8988T (cell line): ENCODE results near the gene ELF1.
"Not testable (repeated sequence)": the region's sequence is repeated elsewhere in the genome, so short reads cannot be mapped to it uniquely, and the experiment has no call there.

ENCODE experiments used
- DNase-seq: peaks from one replicate; pipeline ENCODE4 v3.0.0; 2011

ELF1 gene

DNA sequence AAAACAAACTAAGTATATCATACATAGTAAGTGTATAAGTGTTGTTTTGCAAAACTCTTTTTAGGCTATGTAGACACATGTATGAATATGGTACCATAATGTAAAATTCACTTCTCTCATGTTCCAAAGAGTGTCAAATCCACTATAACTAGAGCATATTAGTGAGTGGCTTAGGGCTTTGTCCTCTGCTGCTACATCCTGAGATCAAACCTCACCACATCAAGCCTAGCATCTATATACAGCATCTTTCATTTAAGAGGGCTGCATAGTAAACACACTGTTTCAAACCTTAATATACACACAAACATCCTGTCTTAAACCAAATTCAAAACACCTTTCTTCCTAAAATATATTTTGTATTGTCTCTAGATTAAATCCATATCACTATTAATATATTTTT, 38.7 kb downstream of the ELF1 start:
- no peak for DNase-seq

- DNase-seq, result no peak
Measured at GRCh38 chr13:40979232-40979631, 39.9 kb downstream of the ELF1 start.

DNA sequence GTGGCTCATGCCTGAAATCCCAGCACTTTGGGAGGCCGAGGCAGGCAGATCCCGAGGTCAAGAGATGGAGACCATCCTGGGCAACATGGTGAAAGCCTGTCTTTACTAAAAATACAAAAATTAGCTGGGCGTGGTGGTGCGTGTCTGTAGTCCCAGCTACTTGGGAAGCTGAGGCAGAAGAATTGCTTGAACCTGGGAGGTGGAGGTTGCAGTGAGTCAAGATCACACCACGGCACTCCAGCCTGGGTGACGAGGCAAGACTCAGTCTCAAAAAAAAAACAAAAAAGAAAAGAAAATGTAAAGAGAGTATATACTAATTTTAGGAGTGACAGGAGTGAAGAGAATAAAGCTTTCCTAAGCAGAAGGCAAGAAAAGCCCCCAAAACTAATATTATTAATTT, 41.0 kb downstream of the ELF1 start:
- not testable (repeated sequence) for DNase-seq

DNA sequence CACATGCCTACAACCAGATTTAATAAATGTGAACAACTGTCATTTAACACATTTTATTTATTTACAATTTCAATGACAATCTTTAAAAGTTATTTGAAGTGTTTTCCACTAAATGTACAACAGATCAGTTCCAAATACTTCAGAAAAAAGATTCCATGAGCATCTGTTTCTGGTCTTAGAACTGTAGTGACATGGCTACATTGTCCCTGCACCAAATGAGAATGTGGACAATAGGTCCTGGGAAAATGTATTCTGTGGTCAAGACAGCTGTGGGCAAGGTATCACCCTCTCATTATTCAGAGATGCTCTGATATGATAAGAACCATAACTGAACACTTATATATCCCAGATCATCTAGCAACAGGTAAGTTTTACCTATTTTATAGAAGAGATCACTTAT, 43.7 kb downstream of the ELF1 start:
- no peak for DNase-seq

- DNase-seq, result no peak
Measured at GRCh38 chr13:40974460-40975407, 44.4 kb downstream of the ELF1 start.

DNA sequence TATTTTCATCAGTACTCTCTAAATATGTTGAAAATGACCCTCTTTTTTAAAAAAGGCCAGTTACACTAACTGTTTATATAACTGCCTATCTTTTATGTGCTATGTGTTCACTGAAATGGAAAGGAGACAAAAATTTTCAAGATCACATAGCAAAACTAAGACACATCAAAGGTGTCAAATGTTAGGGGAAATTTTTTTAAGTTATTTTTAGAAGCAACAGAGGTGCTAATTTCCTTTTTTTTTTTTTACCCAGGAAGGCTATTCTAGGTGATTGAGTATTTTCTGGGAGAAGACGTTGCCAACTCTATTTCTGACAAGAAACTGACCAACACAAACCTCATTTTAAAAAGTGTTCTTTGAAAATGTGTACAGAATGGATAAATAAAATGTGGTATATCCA, 45.7 kb downstream of the ELF1 start:
- no peak for DNase-seq

DNA sequence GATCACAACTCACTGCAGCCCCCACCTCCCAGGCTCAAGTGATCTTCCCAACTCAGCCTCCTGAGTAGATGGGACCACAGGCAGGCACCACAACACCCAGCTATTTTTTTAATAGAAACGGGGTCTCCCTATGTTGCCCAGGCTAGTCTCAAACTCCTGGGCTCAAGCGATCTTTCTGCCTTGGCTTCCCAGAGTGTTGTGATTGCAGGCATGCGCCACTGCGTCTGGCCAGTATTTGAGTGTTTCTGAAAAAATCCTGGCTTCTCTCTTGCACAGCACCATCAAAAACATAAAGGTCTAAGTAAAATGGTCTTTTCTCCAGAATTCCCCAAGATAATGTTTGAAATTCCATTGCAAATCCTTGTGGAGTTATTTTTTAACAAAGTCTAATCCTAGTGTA, 47.8 kb downstream of the ELF1 start:
- DNase-seq, result no peak

GRCh38 chr13:40970803-40971202, 48.3 kb downstream of the ELF1 start:
- no peak for DNase-seq

- no peak for DNase-seq
Measured at GRCh38 chr13:40969169-40969901, 49.8 kb downstream of the ELF1 start.

GRCh38 chr13:40968416-40969000, 50.6 kb downstream of the ELF1 start:
- no peak for DNase-seq

- DNase-seq, result no peak
Measured at GRCh38 chr13:40966298-40966697, 52.8 kb downstream of the ELF1 start.

DNA sequence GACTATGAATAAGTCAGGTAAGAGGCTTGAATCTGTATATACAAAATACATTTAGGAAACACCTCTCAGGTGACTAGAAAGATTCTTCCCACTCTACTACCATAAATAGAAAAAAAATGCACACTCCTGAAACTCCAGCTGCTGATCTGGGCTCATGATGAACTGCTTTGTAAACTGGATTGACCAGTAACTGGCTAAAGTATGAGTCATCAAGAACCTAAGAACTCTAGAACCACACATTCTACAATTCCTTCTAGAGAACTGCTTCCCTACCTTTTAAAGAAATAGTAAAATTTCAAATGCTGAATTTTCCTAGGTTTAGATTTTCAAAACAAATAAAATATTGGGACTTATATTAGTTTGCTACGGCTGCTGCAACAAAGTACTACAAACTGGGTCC, 55.2 kb downstream of the ELF1 start:
- DNase-seq, result no peak

DNA sequence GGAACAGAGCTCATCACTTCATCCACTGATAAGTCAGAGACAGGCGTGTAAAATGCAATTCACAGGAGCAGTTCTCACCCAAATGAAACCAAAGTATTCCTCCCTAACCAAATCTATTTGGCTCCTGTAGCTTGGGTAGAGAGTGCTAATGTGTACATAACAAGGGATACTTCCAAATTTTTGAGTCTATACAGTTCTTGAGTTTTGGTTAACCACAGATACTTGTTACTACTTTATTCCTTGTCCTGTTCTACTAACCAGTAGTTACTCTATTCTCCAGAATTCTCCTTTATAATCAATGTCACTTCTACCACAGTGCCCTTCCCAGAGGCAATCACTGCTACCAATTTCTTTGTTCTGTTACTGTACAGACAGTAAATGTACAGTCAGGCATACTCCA, 57.3 kb downstream of the ELF1 start:
- DNase-seq, result no peak

DNA sequence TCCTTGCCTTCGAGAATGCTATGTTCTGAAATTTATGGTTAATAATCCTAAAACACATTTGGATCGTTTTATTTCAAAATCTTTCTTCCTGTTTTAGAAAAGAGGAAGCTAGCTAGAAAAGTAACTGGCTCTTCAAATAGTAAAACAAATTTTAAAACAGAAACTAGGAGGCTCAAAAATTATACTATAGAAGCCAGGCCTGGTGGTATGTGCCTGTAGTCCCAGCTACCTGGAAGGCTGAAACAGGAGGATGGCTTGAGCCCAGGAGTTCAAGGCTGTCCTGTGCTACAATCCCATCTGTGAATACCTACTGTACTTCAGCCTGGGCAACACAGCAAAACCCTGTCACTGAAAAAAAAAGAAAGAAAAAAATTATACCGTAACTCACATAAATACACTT, 57.9 kb downstream of the ELF1 start:
- no peak for DNase-seq

GRCh38 chr13:40960716-40961115, 58.4 kb downstream of the ELF1 start:
- no peak for DNase-seq

DNA sequence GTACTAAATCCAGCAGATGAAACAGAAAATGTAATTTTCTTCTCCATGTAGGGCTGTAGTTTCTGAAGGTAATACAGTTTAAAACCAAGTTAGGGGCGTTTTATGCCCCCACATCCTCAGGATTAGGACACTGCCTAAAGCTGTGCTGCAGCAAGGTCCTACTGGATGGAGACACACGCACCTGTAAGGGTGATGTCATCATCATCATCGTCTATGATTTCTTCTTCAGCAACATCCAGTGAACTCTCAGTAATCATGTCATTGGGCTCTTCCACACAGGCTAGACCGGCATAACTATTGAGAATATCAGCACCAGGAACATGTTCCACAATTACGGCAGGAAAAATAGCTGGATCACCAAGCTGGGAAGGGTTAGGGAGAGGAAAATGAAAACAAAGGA, 60.5 kb downstream of the ELF1 start:
- no peak for DNase-seq

DNA sequence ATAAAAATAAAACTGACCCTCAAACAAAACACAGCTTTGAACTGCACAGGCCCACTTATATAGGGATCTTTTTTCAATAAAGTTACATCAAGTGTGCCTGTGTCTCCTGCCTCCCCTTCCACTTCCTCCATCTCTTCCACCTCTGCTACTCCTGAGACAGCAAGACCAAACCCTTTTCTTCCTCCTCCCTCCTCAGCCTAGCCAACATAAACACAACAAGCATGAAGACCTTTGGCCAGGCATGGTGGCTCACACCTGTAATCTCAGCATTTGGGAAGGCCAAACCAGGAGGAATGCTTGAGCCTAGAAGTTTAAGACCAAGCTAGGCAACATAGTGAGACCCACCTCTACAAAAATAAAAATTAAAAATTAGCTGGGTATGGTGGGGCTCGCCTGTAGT, 72.6 kb downstream of the ELF1 start:
- DNase-seq, result no peak

- DNase-seq, result no peak
Measured at GRCh38 chr13:40943073-40943472, 76.0 kb downstream of the ELF1 start.

DNA sequence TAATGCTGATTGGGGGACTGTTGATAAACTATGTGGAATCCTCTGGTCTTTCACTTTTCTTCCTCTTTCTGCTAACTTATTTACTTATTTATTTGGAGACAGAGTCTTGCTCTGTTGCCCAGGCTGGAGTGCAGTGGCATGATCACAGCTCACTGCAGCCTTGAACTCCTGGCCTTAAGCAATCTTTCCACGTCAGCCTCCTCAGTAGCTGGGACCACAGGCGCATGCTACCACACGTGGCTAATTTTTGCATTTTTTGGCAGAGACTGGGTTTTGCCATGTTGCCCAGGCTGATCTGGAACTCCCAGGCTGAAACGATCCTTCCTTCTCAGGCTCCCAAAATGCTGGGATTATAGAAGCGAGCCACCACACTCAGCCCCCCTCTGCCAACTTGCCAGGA, 77.5 kb downstream of the ELF1 start:
- DNase-seq, result no peak

GRCh38 chr13:40940841-40941240, 78.3 kb downstream of the ELF1 start:
- no peak for DNase-seq

GRCh38 chr13:40933508-40934204, 85.5 kb downstream of the ELF1 start:
- no peak for DNase-seq

- no peak for DNase-seq
Measured at GRCh38 chr13:40932252-40932651, 86.9 kb downstream of the ELF1 start.

DNA sequence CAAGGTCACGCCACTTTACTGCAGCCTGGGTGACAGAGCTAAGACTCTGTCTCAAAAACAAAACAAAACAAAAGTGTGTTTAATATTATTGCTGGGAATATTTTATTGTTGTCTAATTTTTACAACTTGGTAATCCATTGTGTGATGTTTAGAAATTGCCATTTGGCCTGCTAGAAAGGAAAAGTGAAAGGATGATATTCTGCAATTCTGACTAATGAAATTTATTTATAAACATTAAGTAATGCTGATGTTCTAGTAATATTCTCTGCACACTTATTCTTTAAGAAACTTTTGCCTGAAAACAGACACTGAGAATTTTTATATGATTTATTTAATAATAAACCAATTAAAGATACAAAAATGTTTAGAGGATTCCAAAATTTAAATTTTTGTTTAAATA, 87.4 kb downstream of the ELF1 start:
- DNase-seq, result no peak
